Measurements from ENCODE around the gene C1QTNF1. TPM values are rescaled to one million over a fixed set of nuclear protein-coding genes. Genes with fewer than 3 reads are reported as not detected.

C1QTNF1 gene
- total RNA-seq, 4 donors from 2014 or later, result 58.8 to 135 (median 73.7) TPM

DNA sequence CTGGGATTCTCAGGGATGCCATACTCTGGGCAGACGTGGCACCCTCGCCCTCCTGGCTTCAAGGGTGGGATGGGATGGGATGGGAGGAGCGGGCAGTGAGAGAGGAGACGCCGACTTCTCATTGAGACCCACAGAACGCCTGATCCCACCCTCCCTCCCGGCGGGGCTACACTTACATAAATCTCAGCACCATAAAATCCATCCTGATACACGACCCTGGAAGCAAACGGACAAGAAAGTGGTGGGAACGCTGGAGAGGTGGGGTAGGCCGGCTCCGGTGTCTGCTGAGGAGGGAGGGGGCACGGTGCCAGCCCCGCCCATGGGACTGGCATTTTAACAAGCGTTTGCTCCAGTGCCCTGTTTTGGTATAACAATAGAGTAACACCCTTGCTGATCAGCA, 72.5 kb downstream of the C1QTNF1 start:
- H3K4me3 ChIP-seq (replicated peaks in 1 of 3), result no peak overlapping the region
- H3K27me3 ChIP-seq, result peaks cover 7% of the 10 kb centered on the region
- intact Hi-C loops (cut with DNase I), result no loop called here
- no peaks in the 10 kb centered on the region for H3K4me1 ChIP-seq
- H3K9me3 ChIP-seq, result no peaks in the 10 kb centered on the region
- no peak overlapping the region for H3K27ac ChIP-seq
- WGBS, 2 donors, result 47 to 55% methylated on average over 13 to 14 of the region's 16 CpGs
- TF ChIP-seq, protein P1, sequence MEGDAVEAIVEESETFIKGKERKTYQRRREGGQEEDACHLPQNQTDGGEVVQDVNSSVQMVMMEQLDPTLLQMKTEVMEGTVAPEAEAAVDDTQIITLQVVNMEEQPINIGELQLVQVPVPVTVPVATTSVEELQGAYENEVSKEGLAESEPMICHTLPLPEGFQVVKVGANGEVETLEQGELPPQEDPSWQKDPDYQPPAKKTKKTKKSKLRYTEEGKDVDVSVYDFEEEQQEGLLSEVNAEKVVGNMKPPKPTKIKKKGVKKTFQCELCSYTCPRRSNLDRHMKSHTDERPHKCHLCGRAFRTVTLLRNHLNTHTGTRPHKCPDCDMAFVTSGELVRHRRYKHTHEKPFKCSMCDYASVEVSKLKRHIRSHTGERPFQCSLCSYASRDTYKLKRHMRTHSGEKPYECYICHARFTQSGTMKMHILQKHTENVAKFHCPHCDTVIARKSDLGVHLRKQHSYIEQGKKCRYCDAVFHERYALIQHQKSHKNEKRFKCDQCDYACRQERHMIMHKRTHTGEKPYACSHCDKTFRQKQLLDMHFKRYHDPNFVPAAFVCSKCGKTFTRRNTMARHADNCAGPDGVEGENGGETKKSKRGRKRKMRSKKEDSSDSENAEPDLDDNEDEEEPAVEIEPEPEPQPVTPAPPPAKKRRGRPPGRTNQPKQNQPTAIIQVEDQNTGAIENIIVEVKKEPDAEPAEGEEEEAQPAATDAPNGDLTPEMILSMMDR (IDR thresholded peaks at IDR 0.05), result no peak
- no peak for TF ChIP-seq POLR2A (IDR thresholded peaks at IDR 0.05)
- no peak for DNase-seq
- no peaks in the 10 kb centered on the region for H3K36me3 ChIP-seq

DNA sequence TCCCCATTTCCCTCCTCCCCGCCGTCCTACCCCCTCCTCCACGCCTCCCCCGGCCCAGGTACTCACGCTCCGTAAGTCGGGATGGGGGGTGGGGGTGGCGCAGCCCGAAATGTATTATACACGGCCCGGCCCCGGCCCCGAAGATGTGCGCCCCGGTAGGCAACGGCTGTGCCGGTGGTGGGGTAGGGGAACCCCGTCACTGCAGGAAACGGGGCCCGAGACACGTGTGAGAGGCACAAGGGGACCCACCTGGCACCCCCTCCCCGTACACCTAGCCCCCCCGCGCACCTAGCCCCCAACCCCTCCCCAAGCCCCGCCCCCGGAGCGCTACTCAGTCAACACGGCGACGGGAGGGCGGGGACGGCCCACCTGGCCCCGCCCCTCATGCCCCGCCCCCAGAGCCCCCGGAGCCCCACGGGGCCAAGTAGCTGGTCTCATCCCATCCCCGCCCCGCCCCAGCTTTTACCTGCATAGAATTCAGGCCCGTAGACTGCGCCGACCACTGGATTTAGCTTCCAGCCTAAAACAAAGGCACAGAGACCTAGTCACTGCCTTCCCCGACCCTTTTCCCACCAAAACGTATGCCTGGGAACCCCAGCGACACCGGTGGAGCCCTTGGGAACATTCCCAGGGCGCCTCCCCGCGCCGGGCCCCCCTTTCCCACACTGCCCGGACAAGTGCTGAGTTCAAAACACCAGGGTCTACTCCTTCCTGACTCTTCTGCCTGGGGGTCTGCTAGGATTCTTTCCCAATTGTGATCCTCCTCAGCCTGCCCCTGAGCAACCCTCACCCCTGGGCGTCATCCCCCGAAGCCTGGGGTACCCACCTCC, 73.5 kb downstream of the C1QTNF1 start:
- 36 to 44% methylated on average over 16 to 18 of the region's 52 CpGs for WGBS, 2 donors
- H3K36me3 ChIP-seq, result no peaks in the 10 kb centered on the region
- H3K4me3 ChIP-seq (replicated peaks in 1 of 3), result no peak overlapping the region
- no peak overlapping the region for H3K27ac ChIP-seq
- intact Hi-C loops (cut with DNase I), result no loop called here
- no peak for DNase-seq
- H3K9me3 ChIP-seq, result no peaks in the 10 kb centered on the region
- H3K27me3 ChIP-seq, result peaks cover 7% of the 10 kb centered on the region
- H3K4me1 ChIP-seq, result no peaks in the 10 kb centered on the region
- TF ChIP-seq, protein P1 (IDR thresholded peaks at IDR 0.05), result no peak
- no peak for TF ChIP-seq POLR2A (IDR thresholded peaks at IDR 0.05)

DNA sequence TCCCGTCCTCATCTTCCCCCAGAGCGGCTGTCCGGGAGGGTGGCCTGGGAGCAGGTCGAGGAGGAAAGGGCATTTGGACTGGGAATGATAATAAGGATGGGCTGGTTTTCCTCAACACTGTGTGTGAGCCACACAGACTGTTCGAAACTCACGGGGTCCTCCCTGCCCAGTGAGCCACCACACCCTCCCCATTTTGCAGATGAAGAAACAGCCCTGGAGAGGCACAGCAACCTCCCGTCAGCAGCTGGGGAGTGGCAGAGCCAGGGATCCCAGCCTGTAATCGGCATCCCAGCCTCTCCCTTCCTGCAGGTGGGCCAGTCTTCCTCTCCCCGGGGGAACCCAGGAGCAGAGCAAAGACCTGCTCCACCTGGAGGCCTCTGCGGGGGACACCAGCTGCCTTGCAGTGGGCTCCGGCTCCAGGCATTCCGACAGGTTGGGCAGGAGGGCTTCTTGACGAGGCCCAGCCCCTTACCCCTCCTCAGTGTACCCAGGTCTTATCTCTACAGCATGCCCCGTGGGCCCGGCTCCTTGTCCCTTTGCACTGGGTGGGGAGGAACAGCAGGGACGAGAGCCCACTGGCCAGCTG, 74.4 kb downstream of the C1QTNF1 start:
- DNase-seq, result no peak
- H3K36me3 ChIP-seq, result no peaks in the 10 kb centered on the region
- WGBS, 2 donors, result 31 to 45% methylated on average over 4 to 14 of the region's 16 CpGs
- no peaks in the 10 kb centered on the region for H3K9me3 ChIP-seq
- peaks cover 7% of the 10 kb centered on the region for H3K27me3 ChIP-seq
- TF ChIP-seq POLR2A (IDR thresholded peaks at IDR 0.05), result no peak
- TF ChIP-seq, protein P1 (IDR thresholded peaks at IDR 0.05), result no peak
- intact Hi-C loops (cut with DNase I), result no loop called here
- H3K27ac ChIP-seq, result no peak overlapping the region
- H3K4me3 ChIP-seq (replicated peaks in 1 of 3), result no peak overlapping the region
- no peaks in the 10 kb centered on the region for H3K4me1 ChIP-seq

Other genes with a start within 250 kb of the C1QTNF1 start
- 10 to 100 TPM; 69.0 to 94.5 (median 75.7) TPM for gene CYTH1, start 241.9 kb upstream of the C1QTNF1 start, total RNA-seq
- gene USP36, start 183.4 kb upstream of the C1QTNF1 start, total RNA-seq, result 10 to 100 TPM; 33.9 to 61.5 (median 46.6) TPM
- gene CEP295NL, start 121.0 kb upstream of the C1QTNF1 start, total RNA-seq, result 1 to 10 TPM in 3 of 4 donors, under 1 TPM in 1; 0.67 to 1.6 (median 1.4) TPM
- gene TIMP2, start 98.8 kb upstream of the C1QTNF1 start, total RNA-seq, result 100 to 1,000 TPM in 1 of 4 donors, 10 to 100 TPM in 3; 52.9 to 133 (median 82.2) TPM
- 100 to 1,000 TPM; 193 to 443 (median 390) TPM for gene LGALS3BP, start 44.2 kb upstream of the C1QTNF1 start, total RNA-seq
- 10 to 100 TPM; 21.2 to 37.1 (median 27.3) TPM for gene CANT1, start 14.4 kb upstream of the C1QTNF1 start, total RNA-seq
- 10 to 100 TPM; 23.9 to 37.1 (median 31.2) TPM for gene ENGASE, start 50.7 kb downstream of the C1QTNF1 start, total RNA-seq

Data from thyroid gland (tissue), 4 donors.